Hepatocyte (in vitro differentiated cells): ENCODE data around the gene WNK2.

Experiments
- CTCF ChIP-seq: fragments of 200-600 bp; sonication (generic); IDR thresholded peaks from 2 replicates; pipeline ENCODE4 v1.5.1; 2016; ENCODE audit warnings: antibody characterized with exemption, mild to moderate bottlenecking; ENCODE audit not compliant: poor library complexity
- EZH2phosphoT487 ChIP-seq: fragments of 200-600 bp; sonication (generic); IDR thresholded peaks from one replicate; pipeline ENCODE4 v1.6.1; 2018; ENCODE audit warnings: antibody characterized with exemption, mild to moderate bottlenecking, low read depth, moderate library complexity; ENCODE audit not compliant: unreplicated experiment, severe bottlenecking

- TF ChIP-seq EZH2phosphoT487 (no peak), CTCF (no peak)
Observed at GRCh38 chr9:93187574-93187973, 3.6 kb downstream of the WNK2 start.
